GM18951 (cell line): Measurements from ENCODE around the gene TSHR.

Experiments
- POLR2A ChIP-seq: IDR thresholded peaks from 4 replicates; pipeline ENCODE4 v1.6.1; 2011; ENCODE audit warnings: mild to moderate bottlenecking; ENCODE audit not compliant: insufficient read length, insufficient read depth; ENCODE audit errors: extremely low read depth
- in situ Hi-C: fragments of 300-500 bp; cut with MboI; formaldehyde crosslinking; loops from one replicate; pipeline ENCODE4 v1.12.0; 2022; ENCODE audit warnings: low sequenced_read_pairs, mixed read lengths, inconsistent platforms; ENCODE audit not compliant: unreplicated experiment

The TSHR gene

GRCh38 chr14:81148635-81149034 is 193.2 kb downstream of the TSHR start:
- in situ Hi-C loops: no loop called here
- TF ChIP-seq POLR2A: no peak

- no peak for TF ChIP-seq POLR2A
- in situ Hi-C loops: loop anchor here (25.0 kb wide), 1 partner anchor 166 kb away; no protein-coding TSS in a partner anchor
These were observed 197.8 kb downstream of the TSHR start for GRCh38 chr14:81153187-81153586.

- in situ Hi-C loops: loop anchor here (25.0 kb wide), 1 partner anchor 170 kb away; no protein-coding TSS in a partner anchor
- TF ChIP-seq POLR2A: no peak
These were observed 202.0 kb downstream of the TSHR start for GRCh38 chr14:81157431-81157830.

GRCh38 chr14:81161088-81161487 is 205.7 kb downstream of the TSHR start:
- in situ Hi-C loops: loop anchor here (25.0 kb wide), 1 partner anchor 174 kb away; no protein-coding TSS in a partner anchor
- TF ChIP-seq POLR2A: no peak

GRCh38 chr14:81161749-81162148 is 206.3 kb downstream of the TSHR start:
- in situ Hi-C loops: loop anchor here (25.0 kb wide), 1 partner anchor 174 kb away; no protein-coding TSS in a partner anchor
- TF ChIP-seq POLR2A: no peak

GRCh38 chr14:81162941-81163340 is 207.5 kb downstream of the TSHR start:
- TF ChIP-seq POLR2A: no peak
- in situ Hi-C loops: loop anchor here (25.0 kb wide), 1 partner anchor 176 kb away; no protein-coding TSS in a partner anchor

- in situ Hi-C loops: loop anchor here (25.0 kb wide), 1 partner anchor 177 kb away; no protein-coding TSS in a partner anchor
- no peak for TF ChIP-seq POLR2A
These were observed 208.8 kb downstream of the TSHR start for GRCh38 chr14:81164167-81164774.

GRCh38 chr14:81165188-81165587 is 209.8 kb downstream of the TSHR start:
- in situ Hi-C loops: loop anchor here (25.0 kb wide), 1 partner anchor 178 kb away; no protein-coding TSS in a partner anchor

GRCh38 chr14:81166121-81166520 is 210.7 kb downstream of the TSHR start:
- in situ Hi-C loops: loop anchor here (25.0 kb wide), 1 partner anchor 179 kb away; no protein-coding TSS in a partner anchor
- TF ChIP-seq POLR2A: no peak

More at GRCh38 chr14:81165188-81165587, 209.8 kb downstream of the TSHR start:
- TF ChIP-seq POLR2A: no peak

GRCh38 chr14:81169267-81169666 is 213.8 kb downstream of the TSHR start:
- in situ Hi-C loops: loop anchor here (25.0 kb wide), 1 partner anchor 182 kb away; no protein-coding TSS in a partner anchor
- TF ChIP-seq POLR2A: no peak

- no peak for TF ChIP-seq POLR2A
- in situ Hi-C loops: loop anchor here (25.0 kb wide), 1 partner anchor 182 kb away; no protein-coding TSS in a partner anchor
These were observed 214.3 kb downstream of the TSHR start for GRCh38 chr14:81169711-81170103.

- in situ Hi-C loops: loop anchor here (25.0 kb wide), 1 partner anchor 183 kb away; no protein-coding TSS in a partner anchor
- TF ChIP-seq POLR2A: peak; percentile 84
These were observed 214.8 kb downstream of the TSHR start for GRCh38 chr14:81170104-81170828.

GRCh38 chr14:81170829-81171195 is 215.4 kb downstream of the TSHR start:
- no peak for TF ChIP-seq POLR2A
- in situ Hi-C loops: loop anchor here (25.0 kb wide), 1 partner anchor 184 kb away; no protein-coding TSS in a partner anchor
